Lower leg skin (tissue), 3 donors: ENCODE results near the gene CEP63.

Experiments used
- CTCF ChIP-seq, 3 donors: fragments of 450-650 bp; IDR thresholded peaks; one replicate each; pipeline ENCODE4 v1.5.1; 2016; ENCODE audit warnings: antibody characterized with exemption in 3 of 3, mild to moderate bottlenecking in 3 of 3, moderate library complexity in 2 of 3
- POLR2A ChIP-seq, 2 donors: fragments of 450-650 bp; IDR thresholded peaks; one replicate each; pipeline ENCODE4 v1.6.1; 2016 to 2017; ENCODE audit warnings: antibody characterized with exemption in 2 of 2, mild to moderate bottlenecking in 1 of 2, moderate library complexity in 1 of 2

DNA sequence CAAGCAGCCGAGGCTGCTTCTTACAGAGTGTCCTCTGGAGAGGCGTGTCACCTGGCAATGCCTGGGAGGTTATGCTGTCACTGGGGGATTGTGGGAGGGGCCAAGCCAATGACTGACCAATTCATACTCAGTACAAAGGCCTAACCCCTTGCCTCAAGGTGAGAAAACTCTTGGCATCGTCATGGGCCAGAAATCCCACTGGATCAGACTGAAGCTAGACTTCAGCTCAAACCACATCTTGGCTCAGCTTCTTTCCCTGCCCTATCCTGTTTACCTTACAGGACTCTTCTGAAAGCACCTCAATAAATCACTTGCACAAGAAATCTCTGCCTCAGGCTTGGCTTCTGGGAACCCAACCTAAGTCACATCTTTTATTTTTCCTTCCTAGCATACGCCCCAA, 9.6 kb upstream of the CEP63 start:
- TF ChIP-seq CTCF (IDR thresholded peaks at IDR 0.05) (no peak), POLR2A (IDR thresholded peaks at IDR 0.05) (no peak)
